H9 (cell line): ENCODE data around the gene ADAMTS17. TPM values are rescaled to one million over a fixed set of nuclear protein-coding genes. Genes with fewer than 3 reads are reported as not detected.

ENCODE experiments used
- DNase-seq: peaks from one replicate; pipeline ENCODE4 v3.0.0-alpha.2; 2017
- H2AFZ ChIP-seq: one replicate; pipeline ENCODE4 v1.6.1; 2013; ENCODE audit warnings: mild to moderate bottlenecking, low read length, control low read depth, moderate library complexity
- H2AK5ac ChIP-seq: 2 replicates; pipeline ENCODE4 v1.6.1; 2013; ENCODE audit warnings: low read length, control low read depth, mixed read lengths; ENCODE audit not compliant: insufficient read length
- H2BK120ac ChIP-seq: one replicate; pipeline ENCODE4 v1.6.1; 2013; ENCODE audit warnings: low read depth, mild to moderate bottlenecking, low read length, control low read depth, inconsistent platforms; ENCODE audit not compliant: poor library complexity, severe bottlenecking
- H2BK12ac ChIP-seq: 2 replicates; pipeline ENCODE4 v1.6.1; 2013; ENCODE audit warnings: low read length, control low read depth, mixed read lengths, low read depth; ENCODE audit not compliant: insufficient read length
- H2BK15ac ChIP-seq: 2 replicates; pipeline ENCODE4 v1.6.1; 2013; ENCODE audit warnings: low read depth, low read length, control low read depth
- H2BK20ac ChIP-seq: one replicate; pipeline ENCODE4 v1.6.1; 2013; ENCODE audit warnings: low read depth, mild to moderate bottlenecking, low read length, control low read depth, inconsistent platforms; ENCODE audit not compliant: poor library complexity, severe bottlenecking
- H2BK5ac ChIP-seq: 2 replicates; pipeline ENCODE4 v1.6.1; 2013; ENCODE audit warnings: low read length, control low read depth, mixed read lengths; ENCODE audit not compliant: insufficient read length
- H3K14ac ChIP-seq: 2 replicates; pipeline ENCODE4 v1.6.1; 2013; ENCODE audit warnings: low read length, control low read depth; ENCODE audit not compliant: insufficient read depth
- H3K18ac ChIP-seq: 2 replicates; pipeline ENCODE4 v1.6.1; 2013; ENCODE audit warnings: low read depth, mild to moderate bottlenecking, mixed read lengths, low read length, control low read depth; ENCODE audit not compliant: insufficient read length
- H3K23ac ChIP-seq: 2 replicates; pipeline ENCODE4 v1.6.1; 2013; ENCODE audit warnings: low read length, control low read depth, mixed read lengths, low read depth; ENCODE audit not compliant: insufficient read length
- H3K23me2 ChIP-seq: 2 replicates; pipeline ENCODE4 v1.6.1; 2013; ENCODE audit warnings: low read depth, mild to moderate bottlenecking, mixed read lengths, low read length, control low read depth; ENCODE audit not compliant: insufficient read length, poor library complexity, severe bottlenecking
- H3K27ac ChIP-seq: 2 replicates; pipeline ENCODE4 v1.5.1; 2013; ENCODE audit warnings: low read length, control low read depth, mixed read lengths, low read depth; ENCODE audit not compliant: insufficient read length
- H3K27me3 ChIP-seq: 2 replicates; pipeline ENCODE4 v1.6.1; 2013; ENCODE audit warnings: low read length, control low read depth, inconsistent platforms; ENCODE audit not compliant: insufficient read depth
- H3K4ac ChIP-seq: 2 replicates; pipeline ENCODE4 v1.6.1; 2013; ENCODE audit warnings: low read depth, mild to moderate bottlenecking, control low read depth, inconsistent platforms, low read length, moderate library complexity
- H3K4me1 ChIP-seq: 2 replicates; pipeline ENCODE4 v1.6.1; 2013; ENCODE audit warnings: low read length, control low read depth, inconsistent platforms; ENCODE audit not compliant: insufficient read depth
- H3K4me2 ChIP-seq: 2 replicates; pipeline ENCODE4 v1.6.1; 2013; ENCODE audit warnings: low read length, control low read depth, mixed read lengths; ENCODE audit not compliant: insufficient read length, insufficient read depth
- H3K56ac ChIP-seq: 2 replicates; pipeline ENCODE4 v1.6.1; 2013; ENCODE audit warnings: low read depth, mild to moderate bottlenecking, mixed read lengths, low read length, control low read depth; ENCODE audit not compliant: insufficient read length
- H3K79me1 ChIP-seq: 2 replicates; pipeline ENCODE4 v1.6.1; 2013; ENCODE audit warnings: low read depth, mild to moderate bottlenecking, moderate library complexity, low read length, control low read depth, inconsistent platforms; ENCODE audit not compliant: insufficient read depth, poor library complexity, severe bottlenecking
- H3K79me2 ChIP-seq: 2 replicates; pipeline ENCODE4 v1.6.1; 2013; ENCODE audit warnings: low read length, control low read depth, inconsistent platforms; ENCODE audit not compliant: insufficient read depth
- H3K9ac ChIP-seq: 2 replicates; pipeline ENCODE4 v1.6.1; 2013; ENCODE audit warnings: low read length, control low read depth, mixed read lengths; ENCODE audit not compliant: insufficient read length; ENCODE audit errors: extremely low read depth
- H3K9me3 ChIP-seq: one replicate; pipeline ENCODE4 v1.6.1; 2013; ENCODE audit warnings: low read depth, low read length, inconsistent platforms; ENCODE audit not compliant: control insufficient read depth
- H3T11ph ChIP-seq: one replicate; pipeline ENCODE4 v1.6.1; 2013; ENCODE audit warnings: mild to moderate bottlenecking, low read length, control low read depth, inconsistent platforms
- H4K20me1 ChIP-seq: one replicate; pipeline ENCODE4 v1.6.1; 2013; ENCODE audit not compliant: control insufficient read depth, insufficient read length, insufficient read depth
- H4K5ac ChIP-seq: 2 replicates; pipeline ENCODE4 v1.6.1; 2013; ENCODE audit warnings: low read depth, mild to moderate bottlenecking, mixed read lengths, low read length, control low read depth; ENCODE audit not compliant: insufficient read length
- H4K8ac ChIP-seq: replicated peaks from 2 replicates; pipeline ENCODE4 v1.6.1; 2013; ENCODE audit warnings: low read length, control low read depth, mixed read lengths, low read depth; ENCODE audit not compliant: insufficient read length
- H4K91ac ChIP-seq: 2 replicates; pipeline ENCODE4 v1.6.1; 2013; ENCODE audit warnings: low read depth, mild to moderate bottlenecking, moderate library complexity, mixed read lengths, low read length, control low read depth; ENCODE audit not compliant: insufficient read length
- H3K27ac Mint-ChIP-seq, 3 experiments: 2 replicates in 2 of 3; 3 replicates in 1 of 3; pipeline ENCODE4 v1.8.0; 2020 to 2021; ENCODE audit warnings: mixed read lengths in 3 of 3, mild to moderate bottlenecking in 1 of 3, moderate library complexity in 1 of 3
- H3K27me3 Mint-ChIP-seq: 2 replicates; pipeline ENCODE4 v1.8.0; 2021; ENCODE audit warnings: low read depth, mild to moderate bottlenecking, moderate library complexity, mixed read lengths
- H3K36me3 Mint-ChIP-seq, 3 experiments: 2 replicates in 2 of 3; 3 replicates in 1 of 3; pipeline ENCODE4 v1.8.0; 2020 to 2021; ENCODE audit warnings: low read depth in 3 of 3, mixed read lengths in 3 of 3; ENCODE audit not compliant: insufficient read depth in 1 of 3
- H3K4me1 Mint-ChIP-seq, 2 experiments: 2 replicates each; pipeline ENCODE4 v1.8.0; 2020; ENCODE audit warnings: mixed read lengths in 2 of 2
- H3K4me3 Mint-ChIP-seq, 2 experiments: 2 replicates in 1 of 2; 3 replicates in 1 of 2; pipeline ENCODE4 v1.8.0; 2020 to 2021; ENCODE audit warnings: mild to moderate bottlenecking in 2 of 2, mixed read lengths in 2 of 2, moderate library complexity in 1 of 2
- H3K9me3 Mint-ChIP-seq, 2 experiments: 2 replicates in 1 of 2; 3 replicates in 1 of 2; pipeline ENCODE4 v1.8.0; 2020; ENCODE audit warnings: mild to moderate bottlenecking in 2 of 2, mixed read lengths in 2 of 2, moderate library complexity in 1 of 2
- WGBS: extraction: QIAGEN DNeasy Blood & Tissue Kit; methylation state at CpG from one replicate; pipeline ENCODE4 v1.1.7; 2013; ENCODE audit warnings: missing lambda C conversion rate, low lambda C conversion rate, mixed read lengths; ENCODE audit not compliant: insufficient read length; ENCODE audit errors: extremely low coverage; 5-methylcytosine and 5-hydroxymethylcytosine counted together
- total RNA-seq: library from RNA; stranded (reverse); gene quantifications from 2 replicates; pipeline ENCODE4 v1.2.1, GENCODE V29; 2021
- TF ChIP-seq, protein P1 (sequence below): fragments of 200-600 bp; sonication (generic); conservative IDR thresholded peaks from 3 replicates; pipeline ENCODE4 v1.8.0; 2021; ENCODE audit warnings: antibody characterized with exemption, mild to moderate bottlenecking

The ADAMTS17 gene
- total RNA-seq, 1 experiment from 2014 or later, result 2.9 TPM

DNA sequence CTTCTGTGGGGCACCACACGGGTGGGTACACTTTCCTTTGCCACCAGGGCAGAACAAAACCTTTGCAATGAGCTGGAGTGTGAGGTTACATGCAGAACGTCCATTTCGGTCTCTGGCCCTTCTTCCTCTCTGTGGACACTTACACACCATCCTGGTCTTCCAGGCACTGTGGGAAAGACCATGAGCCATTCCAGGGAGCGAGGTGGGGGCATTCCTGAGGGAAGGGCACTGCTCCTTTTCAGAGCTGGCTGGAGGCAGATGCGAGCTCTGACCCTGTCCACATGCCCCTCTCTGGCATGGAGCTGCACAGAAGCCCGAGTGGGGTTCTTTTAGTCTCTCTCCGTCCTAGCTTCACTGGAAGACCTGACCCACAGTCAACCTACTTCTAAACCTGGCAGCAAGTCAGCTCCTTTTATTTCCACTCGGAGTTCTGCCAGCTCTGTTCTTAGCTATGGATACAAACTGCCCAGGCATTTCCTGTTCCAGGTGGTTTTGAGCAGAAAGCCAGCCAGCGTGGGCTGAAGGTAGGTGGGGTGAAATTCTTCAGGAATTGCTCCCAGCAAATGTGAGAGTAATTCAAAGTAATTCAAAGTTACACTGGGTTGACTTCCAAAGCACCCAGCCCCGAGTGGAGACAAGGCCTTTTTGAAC lies 281.4 kb downstream of the ADAMTS17 start:
- Histone ChIP-seq H2AK5ac (no peak overlapping the region), H3K9me3 (no peaks in the 10 kb centered on the region), H3K23me2 (no peaks in the 10 kb centered on the region), H4K91ac (no peak overlapping the region), H2BK5ac (no peak overlapping the region), H2AFZ (no peak overlapping the region), H3K18ac (no peak overlapping the region), H2BK12ac (no peak overlapping the region), H2BK15ac (no peak overlapping the region), H3K79me1 (no peaks in the 10 kb centered on the region), H3K4me2 (no peak overlapping the region), H4K20me1 (no peaks in the 10 kb centered on the region), H4K8ac (no peak overlapping the region), H2BK120ac (no peak overlapping the region), H3K4ac (no peak overlapping the region), H3K27me3 (peaks cover 2% of the 10 kb centered on the region), H3K14ac (no peak overlapping the region), H3K27ac (no peak overlapping the region), H3K23ac (no peak overlapping the region), H4K5ac (no peak overlapping the region), H2BK20ac (no peak overlapping the region), H3K4me1 (no peaks in the 10 kb centered on the region), H3K79me2 (no peaks in the 10 kb centered on the region), H3K9ac (no peak overlapping the region), H3K56ac (no peak overlapping the region), H3T11ph (no peak overlapping the region)
- no peaks in the 10 kb centered on the region for H3K36me3 Mint-ChIP-seq
- H3K4me1 Mint-ChIP-seq, result 0 out of 4 replicates have a peak, but pooled peaks cover 0 to 3% of the 10 kb centered on the region in 2 experiments
- H3K27me3 Mint-ChIP-seq, result peaks cover 40% of the 10 kb centered on the region
- TF ChIP-seq, protein P1, sequence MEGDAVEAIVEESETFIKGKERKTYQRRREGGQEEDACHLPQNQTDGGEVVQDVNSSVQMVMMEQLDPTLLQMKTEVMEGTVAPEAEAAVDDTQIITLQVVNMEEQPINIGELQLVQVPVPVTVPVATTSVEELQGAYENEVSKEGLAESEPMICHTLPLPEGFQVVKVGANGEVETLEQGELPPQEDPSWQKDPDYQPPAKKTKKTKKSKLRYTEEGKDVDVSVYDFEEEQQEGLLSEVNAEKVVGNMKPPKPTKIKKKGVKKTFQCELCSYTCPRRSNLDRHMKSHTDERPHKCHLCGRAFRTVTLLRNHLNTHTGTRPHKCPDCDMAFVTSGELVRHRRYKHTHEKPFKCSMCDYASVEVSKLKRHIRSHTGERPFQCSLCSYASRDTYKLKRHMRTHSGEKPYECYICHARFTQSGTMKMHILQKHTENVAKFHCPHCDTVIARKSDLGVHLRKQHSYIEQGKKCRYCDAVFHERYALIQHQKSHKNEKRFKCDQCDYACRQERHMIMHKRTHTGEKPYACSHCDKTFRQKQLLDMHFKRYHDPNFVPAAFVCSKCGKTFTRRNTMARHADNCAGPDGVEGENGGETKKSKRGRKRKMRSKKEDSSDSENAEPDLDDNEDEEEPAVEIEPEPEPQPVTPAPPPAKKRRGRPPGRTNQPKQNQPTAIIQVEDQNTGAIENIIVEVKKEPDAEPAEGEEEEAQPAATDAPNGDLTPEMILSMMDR, result no peak
- no peak overlapping the region for H3K4me3 Mint-ChIP-seq
- DNase-seq, result no peak
- no CpG with 5 or more reads among the region's 10 CpGs for WGBS
- H3K27ac Mint-ChIP-seq, result no peak overlapping the region
- no peaks in the 10 kb centered on the region; a peak in 1 of 5 replicates for H3K9me3 Mint-ChIP-seq
